ENCODE measurements around the gene LYSMD2. TPM values are rescaled to one million over a fixed set of nuclear protein-coding genes. Genes with fewer than 3 reads are reported as not detected.

LYSMD2 gene
- total RNA-seq, 1 experiment from 2014 or later = 19.8 TPM

Other genes starting within 250 kb of the LYSMD2 start
- gene DMXL2, start 114.9 kb downstream of the LYSMD2 start, total RNA-seq (2014; rRNA removed; shearing (Covaris generic)) = 12.6 and 14.7 TPM in 2 replicates
- 0.10 TPM in 1 of 2 replicates, not detected in the other for gene SCG3, start 56.2 kb downstream of the LYSMD2 start, total RNA-seq (2014; rRNA removed; shearing (Covaris generic))
- gene TMOD2, start 13.9 kb upstream of the LYSMD2 start, total RNA-seq (2014; rRNA removed; shearing (Covaris generic)) = 3.5 and 4.4 TPM in 2 replicates
- gene TMOD3, start 92.0 kb upstream of the LYSMD2 start, total RNA-seq (2014; rRNA removed; shearing (Covaris generic)) = 32.3 and 50.0 TPM in 2 replicates
- 24.2 and 33.4 TPM in 2 replicates for gene LEO1, start 234.1 kb upstream of the LYSMD2 start, total RNA-seq (2014; rRNA removed; shearing (Covaris generic))

All from M059J (cell line).